Erythroblast (primary cell): ENCODE measurements around the gene FBXL7.

Experiments used
- DNase-seq, 2 experiments: peaks; one replicate each; lab custom pipeline; 2025; lab: John Stamatoyannopoulos, UW
- GATA1 ChIP-seq: IDR thresholded peaks from 2 replicates; pipeline ENCODE4 v1.6.1; 2011; ENCODE audit warnings: low read depth, mild to moderate bottlenecking, control low read depth, low read length, moderate library complexity
- POLR2A ChIP-seq: IDR thresholded peaks from 2 replicates; pipeline ENCODE4 v1.6.1; 2011; ENCODE audit warnings: mild to moderate bottlenecking, low read length

Gene FBXL7

DNA sequence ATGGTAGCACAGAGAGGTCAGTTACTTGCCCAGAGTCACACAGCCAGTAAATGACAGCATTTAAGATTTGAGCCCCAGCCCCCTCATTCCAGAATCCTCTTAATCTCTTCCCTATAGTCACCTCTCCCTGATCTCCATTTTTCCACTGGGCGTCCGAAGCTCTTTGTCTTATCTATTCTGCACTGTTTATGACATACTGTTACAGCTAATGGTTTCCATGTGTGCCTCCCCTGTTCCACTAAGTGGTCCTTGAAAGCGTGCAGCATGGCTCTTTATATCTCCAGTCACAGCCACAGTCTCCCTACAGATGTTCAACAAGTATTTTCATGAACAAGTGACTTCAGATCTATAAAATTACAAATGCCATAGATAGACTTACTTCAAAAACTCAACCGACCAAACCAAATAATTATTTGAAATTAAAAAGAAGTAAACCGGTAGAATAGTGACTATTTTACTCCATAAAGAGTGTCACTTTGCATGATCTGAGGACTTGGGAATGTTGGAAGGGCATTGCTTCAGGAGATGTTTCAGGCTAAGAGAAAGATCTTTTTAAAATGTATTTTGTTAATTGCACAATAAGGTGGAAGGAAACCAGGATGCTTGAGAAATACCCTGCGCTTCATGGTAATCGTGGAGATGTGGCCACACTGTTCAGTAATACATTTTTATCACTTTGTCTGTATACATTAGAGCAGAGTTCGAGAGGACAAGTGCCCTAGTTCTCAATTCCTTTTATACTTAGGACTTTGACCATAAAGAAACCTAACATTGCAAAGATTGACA lies 237.2 kb downstream of the FBXL7 start:
- no peak for TF ChIP-seq POLR2A
- no peak for DNase-seq

DNA sequence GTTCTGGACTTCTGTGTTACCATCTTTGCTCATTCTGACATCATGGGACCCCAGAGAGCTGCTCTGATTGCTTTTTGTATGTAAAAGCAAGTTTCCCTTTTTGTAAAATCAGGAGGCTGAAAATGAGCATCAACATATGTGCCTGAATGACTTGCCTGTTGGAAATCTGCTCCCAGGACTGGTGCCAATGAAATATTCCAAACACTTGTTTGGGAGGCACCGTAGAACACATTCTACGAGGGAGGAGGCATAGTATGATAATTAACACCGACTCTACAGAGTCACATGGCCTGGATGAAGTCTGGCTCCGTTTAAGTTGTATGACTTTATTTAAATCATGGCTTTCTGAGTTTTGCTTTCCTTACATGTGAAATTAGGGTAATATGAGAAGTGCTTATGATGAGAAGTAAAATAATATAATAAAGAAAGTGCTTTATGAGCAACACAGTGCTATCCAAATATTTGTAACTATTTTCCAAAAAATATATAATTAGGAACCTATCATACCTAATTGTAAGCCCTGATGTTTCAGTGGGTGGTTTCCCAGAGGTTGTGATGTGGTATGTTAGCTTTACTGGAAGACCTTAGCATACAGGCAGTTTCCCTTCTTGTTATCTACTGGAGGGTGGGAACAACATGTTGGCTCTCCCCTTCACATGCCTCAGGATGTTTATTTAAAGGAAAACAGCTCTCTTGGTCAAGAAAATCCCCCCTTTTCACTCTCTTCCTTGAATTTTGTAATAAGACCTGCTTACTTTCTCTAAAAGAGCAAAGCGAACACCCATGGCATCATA lies 238.1 kb downstream of the FBXL7 start:
- no peak for TF ChIP-seq POLR2A
- TF ChIP-seq GATA1 = no peak
- DNase-seq = no peak

- no peak for DNase-seq
- TF ChIP-seq GATA1 (no peak), POLR2A (no peak)
Observed at GRCh38 chr5:15740383-15740782, 240.4 kb downstream of the FBXL7 start.

GRCh38 chr5:15741591-15741990 lies 241.6 kb downstream of the FBXL7 start:
- no peak for TF ChIP-seq GATA1
- TF ChIP-seq POLR2A = no peak
- DNase-seq = no peak

DNA sequence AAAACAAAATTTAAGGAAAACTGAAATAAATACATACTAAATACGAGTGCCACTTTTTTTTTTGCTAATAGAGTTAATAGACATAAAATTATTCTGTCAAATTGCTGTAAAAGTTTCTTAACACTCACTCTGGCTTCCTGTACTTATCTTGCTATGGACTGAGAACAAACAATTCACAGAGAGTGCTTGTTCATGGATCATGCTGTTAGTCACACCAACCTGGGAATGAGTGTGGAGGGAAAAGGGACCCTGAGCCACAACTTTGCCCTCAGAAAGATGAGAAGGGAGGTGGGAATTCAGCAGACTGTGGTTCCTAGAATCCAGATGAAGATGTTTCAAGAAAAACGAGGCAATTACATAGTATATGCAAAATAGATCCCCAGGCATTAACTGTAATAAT lies 246.9 kb downstream of the FBXL7 start:
- TF ChIP-seq GATA1 = no peak
- no peak for TF ChIP-seq POLR2A
- no peak for DNase-seq

GRCh38 chr5:15748266-15748665 lies 248.3 kb downstream of the FBXL7 start:
- TF ChIP-seq GATA1 = no peak
- no peak for TF ChIP-seq POLR2A

DNA sequence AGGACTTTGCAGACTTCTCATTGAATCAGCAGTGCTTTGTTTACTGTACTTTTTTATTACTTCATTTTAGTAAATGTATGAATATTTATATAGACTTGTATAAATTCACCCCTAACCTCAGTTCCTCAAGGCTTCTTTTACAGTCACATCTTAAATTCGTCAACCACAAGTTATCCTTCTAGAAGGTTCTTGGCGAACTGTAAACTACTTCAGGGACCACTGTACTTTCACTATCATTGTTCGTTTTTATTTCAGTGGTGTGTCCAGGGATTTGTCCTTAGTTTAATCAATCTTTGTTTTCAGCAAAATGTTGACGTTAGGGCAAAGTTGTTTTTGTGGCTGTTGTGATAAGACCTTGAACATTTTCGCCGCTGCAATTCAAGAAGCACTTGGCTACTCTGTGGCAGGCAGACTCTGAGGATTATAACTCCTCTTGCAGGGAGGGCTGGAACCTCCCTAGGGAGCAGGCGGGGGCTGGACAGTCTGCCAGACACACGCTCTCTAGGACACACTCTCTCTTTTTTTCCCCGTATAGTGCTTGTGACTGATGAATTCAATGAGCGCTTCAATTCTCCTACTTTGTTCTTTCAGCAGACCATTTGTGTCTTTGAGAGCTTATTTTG lies 252.8 kb downstream of the FBXL7 start:
- no peak for TF ChIP-seq GATA1
- TF ChIP-seq POLR2A = no peak
- no peak for DNase-seq

More at GRCh38 chr5:15748266-15748665, 248.3 kb downstream of the FBXL7 start:
- no peak for DNase-seq

DNA sequence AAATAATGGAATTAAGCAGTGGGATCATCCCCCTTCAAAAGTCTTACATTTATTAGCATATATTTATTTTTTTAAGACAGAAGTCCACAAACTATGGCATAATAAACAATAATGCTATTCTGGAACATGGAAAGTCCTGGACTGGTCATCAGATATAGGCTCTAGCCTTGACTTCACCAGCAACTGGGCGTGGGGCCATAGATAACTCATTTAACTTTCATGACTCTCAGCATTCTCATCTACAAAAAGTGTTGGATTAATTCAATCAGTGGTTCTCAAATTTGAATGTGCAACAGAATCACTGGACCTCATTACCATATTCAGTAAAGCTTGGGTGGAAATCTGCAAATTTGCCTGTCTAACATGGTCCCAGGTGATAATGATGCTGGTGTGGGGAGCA lies 253.8 kb downstream of the FBXL7 start:
- no peak for DNase-seq
- no peak for TF ChIP-seq GATA1
- TF ChIP-seq POLR2A = no peak

DNA sequence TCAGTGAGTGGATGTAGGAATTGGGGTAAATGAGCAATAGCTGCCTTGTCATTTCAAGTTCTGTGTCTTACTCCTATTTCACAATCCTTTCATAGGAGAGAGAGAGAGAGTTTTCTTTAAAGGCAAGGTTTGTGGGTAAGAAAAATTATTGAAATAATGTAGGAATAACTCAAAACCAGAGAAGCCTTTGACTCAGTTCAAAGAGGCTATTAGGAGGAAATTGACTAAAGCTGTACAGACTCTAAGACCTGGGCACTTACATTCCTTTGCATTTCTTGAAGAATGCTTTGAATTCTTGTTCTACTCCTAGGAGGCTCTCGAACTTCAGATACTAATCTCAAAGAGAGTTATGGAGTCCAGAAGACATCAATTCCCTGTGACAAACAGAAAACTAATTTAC lies 257.1 kb downstream of the FBXL7 start:
- TF ChIP-seq POLR2A (no peak), GATA1 (no peak)
- no peak for DNase-seq

GRCh38 chr5:15757619-15758018 lies 257.6 kb downstream of the FBXL7 start:
- no peak for TF ChIP-seq GATA1
- no peak for TF ChIP-seq POLR2A
- no peak for DNase-seq

GRCh38 chr5:15762668-15763067 lies 262.7 kb downstream of the FBXL7 start:
- DNase-seq = no peak
- TF ChIP-seq GATA1 (no peak), POLR2A (no peak)

DNA sequence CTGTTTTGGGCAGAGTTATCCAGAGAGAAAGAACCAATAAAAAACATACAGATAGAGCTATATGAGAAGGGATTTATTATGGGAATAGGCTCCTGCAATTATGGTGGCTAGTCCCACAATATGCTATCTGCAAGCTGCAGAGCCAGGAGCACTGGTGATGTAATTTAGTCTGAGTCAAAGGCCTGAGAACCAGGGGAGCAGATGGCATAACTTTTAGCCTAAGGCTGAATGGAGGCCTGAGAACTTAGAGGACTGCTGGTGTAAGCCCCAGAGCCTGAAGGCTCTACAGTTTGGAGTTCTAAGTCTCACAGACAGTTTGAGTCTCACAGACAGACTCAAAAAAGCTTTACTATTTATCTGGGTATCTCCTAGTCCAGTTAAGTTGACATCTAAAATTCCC lies 263.8 kb downstream of the FBXL7 start:
- DNase-seq = no peak
- TF ChIP-seq GATA1 (no peak), POLR2A (no peak)

DNA sequence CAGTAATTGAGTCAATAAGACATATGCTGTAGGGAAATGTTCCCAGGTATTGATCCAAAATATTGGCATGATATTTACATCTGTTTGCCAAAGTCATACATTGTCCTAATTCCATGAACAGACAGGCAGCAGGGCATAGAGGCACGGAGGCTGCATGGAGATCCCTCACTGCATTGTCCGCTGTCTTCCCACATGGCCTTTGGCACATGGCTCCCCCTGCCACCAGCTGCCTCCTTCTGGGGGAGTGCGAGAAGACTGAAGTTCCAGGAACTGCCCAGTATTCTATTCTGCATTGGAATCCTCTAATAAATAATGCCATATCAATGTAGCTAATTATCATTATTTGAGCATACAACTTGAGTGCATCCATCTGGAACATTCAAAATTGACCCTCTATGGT lies 269.0 kb downstream of the FBXL7 start:
- DNase-seq = no peak

DNA sequence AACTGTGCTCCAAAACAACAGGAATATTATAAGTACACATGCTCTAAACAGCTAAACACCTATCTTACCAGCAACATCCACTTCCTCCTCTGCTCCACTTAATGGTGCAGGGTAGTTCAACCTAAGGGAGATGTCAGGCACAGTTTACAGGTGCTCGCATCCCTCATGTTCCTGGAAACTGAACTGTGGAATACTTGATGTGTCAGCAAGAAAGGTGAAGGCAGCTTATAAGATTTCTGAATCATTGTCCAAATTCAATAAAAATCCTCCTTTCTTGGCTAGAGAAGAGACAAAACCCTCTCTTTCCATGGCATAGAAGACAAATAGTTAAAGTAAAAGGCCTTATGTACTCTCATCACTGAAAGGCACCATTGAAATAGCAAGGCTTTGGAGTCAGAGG lies 272.2 kb downstream of the FBXL7 start:
- DNase-seq = no peak
- TF ChIP-seq POLR2A = no peak
- no peak for TF ChIP-seq GATA1

More for the DNA sequence above, 269.0 kb downstream of the FBXL7 start:
- TF ChIP-seq POLR2A (no peak), GATA1 (no peak)
